Keratinocyte (primary cell): ENCODE measurements around the gene SLC2A11. TPM values are rescaled to one million over a fixed set of nuclear protein-coding genes. Genes with fewer than 3 reads are reported as not detected.

ENCODE experiments used
- DNase-seq: peaks from one replicate; pipeline ENCODE4 v3.0.0-alpha.2; 2011; ENCODE audit warnings: low read depth, missing footprints, low spot score
- FAIRE-seq: peaks from 2 replicates; lab custom pipeline; 2011; peaks lifted over from hg19 to GRCh38; lab: Jason Lieb, UNC
- H2AFZ ChIP-seq: 2 replicates; pipeline ENCODE4 v1.6.0; 2012; ENCODE audit warnings: low read length, control low read depth, inconsistent platforms; ENCODE audit not compliant: control insufficient read depth
- H3K27ac ChIP-seq: 2 replicates; pipeline ENCODE4 v1.5.1; 2011; ENCODE audit warnings: low read length; ENCODE audit not compliant: control insufficient read depth, insufficient read depth
- H3K27me3 ChIP-seq: 3 replicates; pipeline ENCODE4 v1.6.0; 2011; ENCODE audit warnings: low read length; ENCODE audit not compliant: control insufficient read depth, insufficient read depth; ENCODE audit errors: extremely low read depth
- H3K36me3 ChIP-seq, 2 experiments: 2 replicates in 1 of 2; 3 replicates in 1 of 2; pipeline ENCODE4 v1.5.1; 2011; ENCODE audit warnings: low read length in 2 of 2, mild to moderate bottlenecking in 1 of 2; ENCODE audit not compliant: control insufficient read depth in 2 of 2, insufficient read depth in 2 of 2; ENCODE audit errors: extremely low read depth in 1 of 2
- H3K4me1 ChIP-seq: 3 replicates; pipeline ENCODE4 v1.5.1; 2011; ENCODE audit warnings: low read length; ENCODE audit not compliant: control insufficient read depth, insufficient read depth; ENCODE audit errors: extremely low read depth
- H3K4me2 ChIP-seq: 3 replicates; pipeline ENCODE4 v1.6.0; 2011; ENCODE audit warnings: low read depth, low read length; ENCODE audit not compliant: control insufficient read depth, insufficient read depth; ENCODE audit errors: extremely low read depth
- H3K4me3 ChIP-seq, 3 experiments: fragments of 200-600 bp in 1 of 3; sonication (generic) in 1 of 3; 2 replicates in 2 of 3; 3 replicates in 1 of 3; pipeline ENCODE4 v1.5.1; 2011 to 2016; ENCODE audit warnings: low read length in 3 of 3, mild to moderate bottlenecking in 3 of 3, control low read depth in 2 of 3, inconsistent platforms in 1 of 3, low read depth in 1 of 3, mixed read lengths in 1 of 3, mixed run types in 1 of 3, moderate library complexity in 1 of 3; ENCODE audit not compliant: control insufficient read depth in 2 of 3, insufficient read depth in 2 of 3; ENCODE audit errors: extremely low read depth in 1 of 3
- H3K79me2 ChIP-seq: 2 replicates; pipeline ENCODE4 v1.6.0; 2012; ENCODE audit warnings: low read length; ENCODE audit not compliant: control insufficient read depth, insufficient read depth
- H3K9ac ChIP-seq: 3 replicates; pipeline ENCODE4 v1.6.0; 2011; ENCODE audit warnings: low read length; ENCODE audit not compliant: control insufficient read depth, insufficient read depth; ENCODE audit errors: extremely low read depth
- H3K9me1 ChIP-seq: 3 replicates; pipeline ENCODE4 v1.6.0; 2011; ENCODE audit warnings: low read length; ENCODE audit not compliant: control insufficient read depth, insufficient read depth; ENCODE audit errors: extremely low read depth
- H3K9me3 ChIP-seq: 2 replicates; pipeline ENCODE4 v1.5.1; 2012; ENCODE audit warnings: low read depth, low read length; ENCODE audit not compliant: control insufficient read depth
- H4K20me1 ChIP-seq: 3 replicates; pipeline ENCODE4 v1.6.0; 2011; ENCODE audit warnings: low read length; ENCODE audit not compliant: control insufficient read depth, insufficient read depth; ENCODE audit errors: extremely low read depth
- CTCF ChIP-seq, 3 experiments: IDR thresholded peaks in 1 of 3; conservative IDR thresholded peaks in 1 of 3; optimal IDR thresholded peaks in 1 of 3; 2 replicates in 2 of 3; 3 replicates in 1 of 3; pipeline versions ENCODE3 to v1.5.1; 2011; ENCODE audit warnings: low read length in 3 of 3, mild to moderate bottlenecking in 3 of 3, moderate library complexity in 2 of 3, control low read depth in 1 of 3, inconsistent platforms in 1 of 3; ENCODE audit not compliant: insufficient read depth in 2 of 3; ENCODE audit errors: extremely low read depth in 1 of 3
- EZH2 ChIP-seq: IDR thresholded peaks from one replicate; pipeline ENCODE4 v1.6.1; 2012; ENCODE audit warnings: inconsistent platforms, mild to moderate bottlenecking, low read length, moderate library complexity
- dilution Hi-C: fragments of 300-500 bp; cut with MboI; formaldehyde crosslinking; loops from one replicate; pipeline ENCODE4 v1.7.0; 2020; ENCODE audit warnings: low sequenced_read_pairs; ENCODE audit not compliant: extremely low pct_ligation_motif_present
- polyA plus RNA-seq, 5 experiments: library from polyadenylated mRNA; depleted of rRNA in 3 of 5; stranded (reverse) in 3 of 5; stranded (forward) in 1 of 5; unstranded in 1 of 5; fragments of >200 nt; gene quantifications; 1 replicate in 1 of 5; 2 replicates in 3 of 5; 3 replicates in 1 of 5; pipeline versions ENCODE4 v1.2.1 to v1.2.3, GENCODE V29; 2011 to 2012; ENCODE audit warnings: missing spikeins in 2 of 5, low read depth in 1 of 5, low replicate concordance in 1 of 5

Gene SLC2A11
- polyA plus RNA-seq, 1 donor (not counting 4 experiments of a cell fraction or from before 2014, with no cell fraction given) = 6.0 TPM

GRCh38 chr22:23820748-23821211 lies 36.9 kb upstream of the SLC2A11 start:
- Histone ChIP-seq H3K27ac (no peak overlapping the region), H3K36me3 (peaks cover 27 to 28% of the 10 kb centered on the region in 2 experiments), H3K4me2 (no peak overlapping the region), H3K9me3 (no peaks in the 10 kb centered on the region), H3K4me3 (no peak overlapping the region), H4K20me1 (no peaks in the 10 kb centered on the region), H3K79me2 (no peaks in the 10 kb centered on the region), H3K9me1 (no peaks in the 10 kb centered on the region), H3K4me1 (peaks cover 7% of the 10 kb centered on the region), H2AFZ (no peak overlapping the region), H3K27me3 (no peaks in the 10 kb centered on the region), H3K9ac (no peak overlapping the region)
- TF ChIP-seq CTCF (optimal IDR thresholded peaks at IDR 0.05 in 1 of 3, IDR thresholded peaks at IDR 0.05 in 1 of 3, conservative IDR thresholded peaks at IDR 0.05 in 1 of 3; ENCODE audit: extremely low read depth in 1 of 3, insufficient read depth in 2 of 3, low read length in 3 of 3) (no peak), EZH2 (no peak)
- dilution Hi-C loops = no loop called here
- DNase-seq (no peak), FAIRE-seq (no peak)

GRCh38 chr22:23822101-23822671 lies 35.5 kb upstream of the SLC2A11 start:
- peaks cover 32 to 35% of the 10 kb centered on the region in 2 experiments for H3K36me3 ChIP-seq
- dilution Hi-C loops = no loop called here
- H2AFZ ChIP-seq = no peak overlapping the region

More at GRCh38 chr22:23822101-23822671, 35.5 kb upstream of the SLC2A11 start:
- H3K27ac ChIP-seq = no peak overlapping the region
- no peak for FAIRE-seq
- no peak for TF ChIP-seq EZH2
- TF ChIP-seq CTCF (optimal IDR thresholded peaks at IDR 0.05 in 1 of 3, IDR thresholded peaks at IDR 0.05 in 1 of 3, conservative IDR thresholded peaks at IDR 0.05 in 1 of 3; ENCODE audit: extremely low read depth in 1 of 3, insufficient read depth in 2 of 3, low read length in 3 of 3) = no peak
- H3K9ac ChIP-seq = no peak overlapping the region
- peaks cover 2% of the 10 kb centered on the region for H3K9me1 ChIP-seq
- H3K79me2 ChIP-seq = no peaks in the 10 kb centered on the region
- H3K4me3 ChIP-seq = no peak overlapping the region
- no peaks in the 10 kb centered on the region for H3K27me3 ChIP-seq
- peaks cover 13% of the 10 kb centered on the region for H3K4me1 ChIP-seq
- no peaks in the 10 kb centered on the region for H3K9me3 ChIP-seq
- H4K20me1 ChIP-seq = no peaks in the 10 kb centered on the region
- DNase-seq = no peak
- H3K4me2 ChIP-seq = no peak overlapping the region
